Measurements from ENCODE around the gene SERPINB1.
"Not testable (repeated sequence)": the region's sequence is repeated elsewhere in the genome, so short reads cannot be mapped to it uniquely, and the experiment has no call there.

SERPINB1 gene

GRCh38 chr6:2841264-2842138 is at the start of gene SERPINB1:
TSS of gene SERPINB1 (minus strand) at chr6:2841863. CDS start at chr6:2840586, 1,277 bp downstream.
- DNase-seq (ENCODE audit: low read depth): peak; percentile 50

- no peak for DNase-seq (ENCODE audit: low read depth)
These were observed 49.5 kb upstream of the SERPINB1 start for GRCh38 chr6:2890976-2891767.

- no peak for DNase-seq (ENCODE audit: low read depth)
These were observed 44.5 kb upstream of the SERPINB1 start for GRCh38 chr6:2885967-2886735.

GRCh38 chr6:2884804-2885203 is 43.1 kb upstream of the SERPINB1 start:
- DNase-seq (ENCODE audit: low read depth): no peak

GRCh38 chr6:2883673-2884072 is 42.0 kb upstream of the SERPINB1 start:
- no peak for DNase-seq (ENCODE audit: low read depth)

- no peak for DNase-seq (ENCODE audit: low read depth)
These were observed 39.8 kb upstream of the SERPINB1 start for GRCh38 chr6:2881423-2881822.

GRCh38 chr6:2880156-2880555 is 38.5 kb upstream of the SERPINB1 start:
- not testable (repeated sequence) for DNase-seq (ENCODE audit: low read depth)

GRCh38 chr6:2877960-2878359 is 36.3 kb upstream of the SERPINB1 start:
- peak; percentile 43 for DNase-seq (ENCODE audit: low read depth)

- DNase-seq (ENCODE audit: low read depth): no peak
These were observed 35.6 kb upstream of the SERPINB1 start for GRCh38 chr6:2877057-2877882.

- no peak for DNase-seq (ENCODE audit: low read depth)
These were observed 34.8 kb upstream of the SERPINB1 start for GRCh38 chr6:2876210-2877056.

- no peak for DNase-seq (ENCODE audit: low read depth)
These were observed 33.9 kb upstream of the SERPINB1 start for GRCh38 chr6:2875359-2876191.

GRCh38 chr6:2873643-2874042 is 32.0 kb upstream of the SERPINB1 start:
- no peak for DNase-seq (ENCODE audit: low read depth)

GRCh38 chr6:2872423-2873358 is 31.0 kb upstream of the SERPINB1 start:
- DNase-seq (ENCODE audit: low read depth): no peak

GRCh38 chr6:2871953-2872352 is 30.3 kb upstream of the SERPINB1 start:
- DNase-seq (ENCODE audit: low read depth): no peak

GRCh38 chr6:2871102-2871501 is 29.4 kb upstream of the SERPINB1 start:
- DNase-seq (ENCODE audit: low read depth): no peak

GRCh38 chr6:2870046-2870636 is 28.5 kb upstream of the SERPINB1 start:
- DNase-seq (ENCODE audit: low read depth): no peak

GRCh38 chr6:2868637-2869036 is 27.0 kb upstream of the SERPINB1 start:
- no peak for DNase-seq (ENCODE audit: low read depth)

All from T-helper 22 cell (primary cell).